Measurements from ENCODE around the gene KLRC1. TPM values are rescaled to one million over a fixed set of nuclear protein-coding genes. Genes with fewer than 3 reads are reported as not detected.

The KLRC1 gene
- total RNA-seq, 3 donors from 2014 or later: 0.48 to 8.3 (median 3.3) TPM

DNA sequence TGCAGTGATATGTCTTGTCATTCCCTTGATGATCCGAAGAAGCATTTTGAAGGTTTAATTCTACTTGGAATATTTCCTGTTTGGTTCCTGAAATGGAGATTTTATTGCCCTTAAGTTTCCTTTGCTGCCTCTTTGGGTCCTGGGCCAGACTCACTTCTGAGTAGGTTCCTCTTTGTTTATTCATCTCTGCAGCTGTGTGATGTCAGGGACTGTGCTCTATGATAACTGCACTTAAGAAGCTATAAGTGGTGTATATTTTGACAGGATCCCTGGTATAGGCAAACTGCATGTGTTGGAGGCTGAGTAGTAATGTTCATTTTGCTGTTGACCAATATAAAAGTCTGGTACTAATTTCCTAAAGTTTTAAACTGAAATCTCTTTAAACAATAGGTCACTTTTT, 43.8 kb downstream of the KLRC1 start, which contains the start of gene KLRC4:
Gene KLRC4, minus strand, starts transcription at position 366 of the 400 bp plus-strand sequence. Its CDS starts 182 bp downstream, at position 184.
- H3K9me3 ChIP-seq: no peaks in the 10 kb centered on the region
- no peak within 1 kb of the TSS for H3K27ac ChIP-seq
- intact Hi-C loops (cut with DNase I; ENCODE audit: low total_unique reads): no loop called here
- H3K4me3 ChIP-seq: no peak within 1 kb of the TSS
- no peaks in the 10 kb centered on the region for H3K36me3 ChIP-seq
- TF ChIP-seq, protein P1, sequence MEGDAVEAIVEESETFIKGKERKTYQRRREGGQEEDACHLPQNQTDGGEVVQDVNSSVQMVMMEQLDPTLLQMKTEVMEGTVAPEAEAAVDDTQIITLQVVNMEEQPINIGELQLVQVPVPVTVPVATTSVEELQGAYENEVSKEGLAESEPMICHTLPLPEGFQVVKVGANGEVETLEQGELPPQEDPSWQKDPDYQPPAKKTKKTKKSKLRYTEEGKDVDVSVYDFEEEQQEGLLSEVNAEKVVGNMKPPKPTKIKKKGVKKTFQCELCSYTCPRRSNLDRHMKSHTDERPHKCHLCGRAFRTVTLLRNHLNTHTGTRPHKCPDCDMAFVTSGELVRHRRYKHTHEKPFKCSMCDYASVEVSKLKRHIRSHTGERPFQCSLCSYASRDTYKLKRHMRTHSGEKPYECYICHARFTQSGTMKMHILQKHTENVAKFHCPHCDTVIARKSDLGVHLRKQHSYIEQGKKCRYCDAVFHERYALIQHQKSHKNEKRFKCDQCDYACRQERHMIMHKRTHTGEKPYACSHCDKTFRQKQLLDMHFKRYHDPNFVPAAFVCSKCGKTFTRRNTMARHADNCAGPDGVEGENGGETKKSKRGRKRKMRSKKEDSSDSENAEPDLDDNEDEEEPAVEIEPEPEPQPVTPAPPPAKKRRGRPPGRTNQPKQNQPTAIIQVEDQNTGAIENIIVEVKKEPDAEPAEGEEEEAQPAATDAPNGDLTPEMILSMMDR (IDR thresholded peaks at IDR 0.05): no peak
- TF ChIP-seq POLR2AphosphoS5 (IDR thresholded peaks at IDR 0.05) (no peak), POLR2A (IDR thresholded peaks at IDR 0.05) (no peak)
- no peaks in the 10 kb centered on the region for H3K4me1 ChIP-seq
- DNase-seq (ENCODE audit: low spot score in 2 of 2): no peak
- H3K27me3 ChIP-seq: no peaks in the 10 kb centered on the region

DNA sequence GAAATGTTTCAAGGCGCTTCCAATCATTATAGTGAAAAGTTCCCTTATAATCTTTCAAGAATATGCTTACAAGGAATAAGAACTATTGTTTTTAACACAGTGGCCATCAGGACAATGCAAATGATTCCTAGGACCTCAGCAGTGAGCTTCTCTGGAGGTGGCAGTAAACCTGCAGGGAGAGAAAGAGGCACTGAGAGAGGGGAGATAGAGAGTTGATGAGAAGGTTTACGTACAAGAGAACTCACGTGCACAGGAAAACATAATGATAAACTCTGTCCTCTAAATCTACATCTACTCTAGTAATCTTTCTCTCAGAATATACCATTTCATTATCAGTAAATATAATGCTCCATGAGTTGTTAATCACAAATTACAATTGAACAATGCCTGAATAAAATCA, 44.3 kb downstream of the KLRC1 start:
- H3K27me3 ChIP-seq: no peaks in the 10 kb centered on the region
- DNase-seq (ENCODE audit: low spot score in 2 of 2): no peak
- no peaks in the 10 kb centered on the region for H3K9me3 ChIP-seq
- H3K4me3 ChIP-seq: no peak overlapping the region
- TF ChIP-seq POLR2AphosphoS5 (IDR thresholded peaks at IDR 0.05): no peak
- TF ChIP-seq, protein P1 (IDR thresholded peaks at IDR 0.05): no peak
- no peak for TF ChIP-seq POLR2A (IDR thresholded peaks at IDR 0.05)
- H3K36me3 ChIP-seq: no peaks in the 10 kb centered on the region
- H3K4me1 ChIP-seq: no peaks in the 10 kb centered on the region
- no peak overlapping the region for H3K27ac ChIP-seq
- intact Hi-C loops (cut with DNase I; ENCODE audit: low total_unique reads): no loop called here

DNA sequence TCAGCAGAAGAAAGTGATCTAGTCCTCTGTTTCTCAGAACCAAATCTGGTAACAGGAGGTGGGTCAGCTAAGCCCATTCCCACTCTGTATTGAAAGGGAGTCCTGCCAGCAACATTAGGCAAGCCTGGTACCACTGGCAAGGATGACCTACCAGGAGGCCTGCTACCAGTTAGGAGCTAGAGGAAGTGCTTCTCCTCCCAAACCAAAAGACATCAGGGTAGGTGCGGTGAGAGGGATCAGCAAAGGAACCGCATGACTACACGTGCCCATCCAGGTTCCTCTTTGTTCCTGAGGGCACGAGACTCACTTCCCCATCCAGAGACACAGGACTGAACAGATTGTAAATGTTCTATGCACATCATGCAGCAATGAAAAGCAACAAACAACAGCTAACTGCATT, 46.5 kb downstream of the KLRC1 start:
- DNase-seq (ENCODE audit: low spot score in 2 of 2): no peak
- intact Hi-C loops (cut with DNase I; ENCODE audit: low total_unique reads): no loop called here

DNA sequence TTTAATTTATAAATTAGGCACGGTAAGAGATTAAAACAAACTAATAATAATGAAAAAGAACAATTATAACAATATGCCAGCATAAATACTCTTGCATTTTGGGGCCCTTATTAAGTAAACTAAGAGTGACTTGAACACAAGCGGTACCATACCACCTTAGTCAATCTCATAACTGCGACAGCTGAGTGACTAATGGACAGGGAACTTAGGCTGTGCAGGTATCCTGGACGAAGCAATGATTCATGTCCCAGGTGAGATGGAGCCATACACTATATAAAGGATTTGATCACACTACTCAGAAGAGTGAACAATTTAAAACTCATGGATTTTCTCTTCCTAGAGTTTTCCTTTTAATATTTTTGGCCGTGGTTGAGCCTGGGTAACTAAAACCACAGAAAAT, 47.9 kb downstream of the KLRC1 start:
- no peak for DNase-seq (ENCODE audit: low spot score in 2 of 2)
- no peaks in the 10 kb centered on the region for H3K4me1 ChIP-seq
- H3K4me3 ChIP-seq: no peak overlapping the region
- intact Hi-C loops (cut with DNase I; ENCODE audit: low total_unique reads): no loop called here
- H3K9me3 ChIP-seq: no peaks in the 10 kb centered on the region
- no peaks in the 10 kb centered on the region for H3K27me3 ChIP-seq
- no peak for TF ChIP-seq POLR2A (IDR thresholded peaks at IDR 0.05)
- TF ChIP-seq, protein P1 (IDR thresholded peaks at IDR 0.05): no peak
- TF ChIP-seq POLR2AphosphoS5 (IDR thresholded peaks at IDR 0.05): no peak
- H3K36me3 ChIP-seq: no peaks in the 10 kb centered on the region
- H3K27ac ChIP-seq: no peak overlapping the region

More for the DNA sequence above, 46.5 kb downstream of the KLRC1 start:
- Histone ChIP-seq H3K4me1 (no peaks in the 10 kb centered on the region), H3K27ac (no peak overlapping the region), H3K27me3 (no peaks in the 10 kb centered on the region), H3K9me3 (no peaks in the 10 kb centered on the region), H3K36me3 (no peaks in the 10 kb centered on the region), H3K4me3 (no peak overlapping the region)
- no peak for TF ChIP-seq POLR2AphosphoS5 (IDR thresholded peaks at IDR 0.05)
- no peak for TF ChIP-seq POLR2A (IDR thresholded peaks at IDR 0.05)
- TF ChIP-seq, protein P1 (IDR thresholded peaks at IDR 0.05): no peak

DNA sequence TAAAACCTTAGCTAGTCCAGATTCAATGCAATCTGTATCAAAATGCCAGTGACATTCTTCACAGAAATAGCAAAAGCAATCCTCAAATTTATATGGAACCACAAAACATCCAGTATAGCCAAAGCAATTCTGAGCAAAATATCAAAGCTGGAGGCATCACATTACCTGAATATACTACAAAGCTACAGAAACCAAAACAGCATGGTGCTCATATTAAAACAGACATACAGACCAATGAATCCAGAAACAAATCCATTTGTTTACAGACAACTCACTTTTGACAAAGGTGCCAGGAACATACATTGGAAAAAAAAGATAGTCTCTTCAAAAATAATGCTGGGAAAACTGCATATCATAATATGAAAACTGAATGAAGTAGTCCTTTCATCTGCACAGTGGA, 48.4 kb downstream of the KLRC1 start:
- Histone ChIP-seq H3K27me3 (no peaks in the 10 kb centered on the region), H3K4me3 (no peak overlapping the region), H3K27ac (no peak overlapping the region), H3K9me3 (no peaks in the 10 kb centered on the region), H3K36me3 (no peaks in the 10 kb centered on the region), H3K4me1 (no peaks in the 10 kb centered on the region)
- intact Hi-C loops (cut with DNase I; ENCODE audit: low total_unique reads): no loop called here
- no peak for DNase-seq (ENCODE audit: low spot score in 2 of 2)
- TF ChIP-seq POLR2AphosphoS5 (IDR thresholded peaks at IDR 0.05) (no peak), POLR2A (IDR thresholded peaks at IDR 0.05) (no peak)
- TF ChIP-seq, protein P1 (IDR thresholded peaks at IDR 0.05): no peak
